Choroid plexus epithelial cell (primary cell): ENCODE data around the gene PLXNB3.
"Not testable (repeated sequence)": the region's sequence is repeated elsewhere in the genome, so short reads cannot be mapped to it uniquely, and the experiment has no call there.

Source experiments
- DNase-seq: peaks from one replicate; pipeline ENCODE4 v3.0.0-alpha.2; 2010; ENCODE audit warnings: low read depth
- H3K4me3 ChIP-seq: 2 replicates; pipeline ENCODE4 v1.5.1; 2011; ENCODE audit warnings: low read depth, mild to moderate bottlenecking, control low read depth, low read length, moderate library complexity
- CTCF ChIP-seq: conservative IDR thresholded peaks from 2 replicates; pipeline ENCODE4 v1.5.1; 2011; ENCODE audit warnings: low read depth, mild to moderate bottlenecking, control low read depth, inconsistent platforms, low read length, moderate library complexity

The PLXNB3 gene

GRCh38 chrX:153816831-153817690 is 53.0 kb downstream of the PLXNB3 start:
- no peak for DNase-seq
- H3K4me3 ChIP-seq: no peak overlapping the region
- TF ChIP-seq CTCF: no peak

- not testable (repeated sequence) for H3K4me3 ChIP-seq, DNase-seq
Observed at GRCh38 chrX:153818064-153818463, 54.0 kb downstream of the PLXNB3 start.

GRCh38 chrX:153818571-153819383 is 54.7 kb downstream of the PLXNB3 start:
- DNase-seq: no peak
- H3K4me3 ChIP-seq: peak overlapping the region; percentile 29
- no peak for TF ChIP-seq CTCF

- no peak for TF ChIP-seq CTCF
- no peak for DNase-seq
Observed at GRCh38 chrX:153819384-153820040, 55.5 kb downstream of the PLXNB3 start.

GRCh38 chrX:153820601-153821000 is 56.6 kb downstream of the PLXNB3 start:
- no peak for TF ChIP-seq CTCF
- no peak for DNase-seq
- H3K4me3 ChIP-seq: no peak overlapping the region

More at GRCh38 chrX:153819384-153820040, 55.5 kb downstream of the PLXNB3 start:
- H3K4me3 ChIP-seq: peak overlapping the region; percentile 29

- H3K4me3 ChIP-seq: no peak overlapping the region
- DNase-seq: no peak
- TF ChIP-seq CTCF: no peak
Observed at GRCh38 chrX:153821066-153821465, 57.0 kb downstream of the PLXNB3 start.

- TF ChIP-seq CTCF: no peak
- no peak overlapping the region for H3K4me3 ChIP-seq
- no peak for DNase-seq
Observed at GRCh38 chrX:153824348-153824747, 60.3 kb downstream of the PLXNB3 start.
